DND-41 (cell line): ENCODE results near the gene HOXC4.

ENCODE experiments used
- EZH2 ChIP-seq: IDR thresholded peaks from 3 replicates; pipeline ENCODE4 v1.6.1; 2012; ENCODE audit warnings: borderline replicate concordance, low read depth, mild to moderate bottlenecking, moderate library complexity, low read length, inconsistent platforms; ENCODE audit not compliant: severe bottlenecking
- TF ChIP-seq, protein P1 (sequence below): IDR thresholded peaks from 2 replicates; pipeline ENCODE4 v1.5.1; 2012; ENCODE audit warnings: borderline replicate concordance, low read length, moderate library complexity, mild to moderate bottlenecking; ENCODE audit not compliant: poor library complexity, severe bottlenecking; ENCODE audit errors: extremely low read depth

DNA sequence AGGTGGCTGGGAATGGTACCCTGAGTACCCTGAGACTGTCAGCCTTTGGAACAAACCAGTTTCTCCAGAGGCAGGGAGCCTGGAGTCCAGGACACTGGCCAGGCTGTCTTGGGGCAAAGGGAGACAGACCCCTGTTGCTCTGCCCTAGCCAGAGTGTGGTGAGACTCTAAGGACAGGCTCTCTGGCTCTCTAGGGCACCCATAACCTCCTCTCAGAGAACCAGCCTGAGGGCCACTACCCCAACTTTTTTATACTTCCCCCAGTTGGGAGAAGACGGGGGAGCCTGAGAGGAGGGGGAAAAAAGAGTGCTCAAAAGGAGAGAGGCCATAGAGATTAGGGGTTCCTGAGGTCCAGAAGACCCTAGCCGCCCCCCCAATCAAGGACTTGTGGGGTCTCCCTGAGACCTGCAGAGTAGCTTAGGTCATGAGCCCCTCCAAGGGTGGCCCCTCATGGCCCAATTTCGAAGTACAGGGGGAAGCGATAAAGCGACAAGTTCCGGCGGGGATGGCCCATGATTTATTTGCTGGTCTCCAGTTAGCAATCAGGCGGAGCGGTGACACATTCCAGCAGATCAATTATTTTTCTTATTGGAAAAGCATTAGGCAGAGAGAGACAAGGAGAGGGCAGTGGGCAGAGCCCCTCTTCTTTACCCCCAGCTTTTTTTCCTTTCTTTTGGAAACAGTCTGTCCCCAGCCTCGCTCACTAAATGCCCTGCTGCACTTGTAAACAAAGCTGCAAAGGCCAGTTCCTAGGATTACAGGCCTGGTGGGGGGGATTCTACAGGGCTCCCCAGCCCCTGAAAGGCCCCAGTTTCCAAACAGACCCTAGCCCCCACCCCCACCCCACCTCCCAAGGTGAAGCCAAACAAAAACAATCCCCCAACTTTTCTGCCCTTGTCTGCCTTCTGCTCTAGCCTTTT lies 43.3 kb upstream of the HOXC4 start:
- TF ChIP-seq, protein P1, sequence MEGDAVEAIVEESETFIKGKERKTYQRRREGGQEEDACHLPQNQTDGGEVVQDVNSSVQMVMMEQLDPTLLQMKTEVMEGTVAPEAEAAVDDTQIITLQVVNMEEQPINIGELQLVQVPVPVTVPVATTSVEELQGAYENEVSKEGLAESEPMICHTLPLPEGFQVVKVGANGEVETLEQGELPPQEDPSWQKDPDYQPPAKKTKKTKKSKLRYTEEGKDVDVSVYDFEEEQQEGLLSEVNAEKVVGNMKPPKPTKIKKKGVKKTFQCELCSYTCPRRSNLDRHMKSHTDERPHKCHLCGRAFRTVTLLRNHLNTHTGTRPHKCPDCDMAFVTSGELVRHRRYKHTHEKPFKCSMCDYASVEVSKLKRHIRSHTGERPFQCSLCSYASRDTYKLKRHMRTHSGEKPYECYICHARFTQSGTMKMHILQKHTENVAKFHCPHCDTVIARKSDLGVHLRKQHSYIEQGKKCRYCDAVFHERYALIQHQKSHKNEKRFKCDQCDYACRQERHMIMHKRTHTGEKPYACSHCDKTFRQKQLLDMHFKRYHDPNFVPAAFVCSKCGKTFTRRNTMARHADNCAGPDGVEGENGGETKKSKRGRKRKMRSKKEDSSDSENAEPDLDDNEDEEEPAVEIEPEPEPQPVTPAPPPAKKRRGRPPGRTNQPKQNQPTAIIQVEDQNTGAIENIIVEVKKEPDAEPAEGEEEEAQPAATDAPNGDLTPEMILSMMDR: no peak
- TF ChIP-seq EZH2: no peak
